ENCODE measurements around the gene KLHL3.

Gene KLHL3

DNA sequence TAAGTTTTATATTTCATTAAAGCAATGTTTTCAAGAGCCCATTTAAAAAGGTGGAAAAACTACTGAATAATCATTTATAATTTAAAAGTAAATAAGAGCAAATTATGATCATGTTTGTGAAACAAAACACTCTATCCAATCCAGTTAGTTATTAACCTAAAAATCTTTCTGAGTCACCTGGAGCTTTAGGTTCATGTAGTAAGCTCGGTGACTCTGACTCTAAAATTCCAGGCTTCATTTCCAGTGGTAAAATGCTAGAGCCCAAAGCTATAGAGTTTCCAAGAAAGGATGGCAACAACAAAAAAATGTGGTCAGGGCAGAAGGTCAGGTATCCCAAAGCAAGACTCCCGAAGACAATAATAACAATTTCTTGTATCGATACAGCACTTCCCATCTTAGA lies 160.7 kb downstream of the KLHL3 start:
- no peak for DNase-seq (ENCODE audit: low spot score)

- DNase-seq (ENCODE audit: low spot score), result no peak
Measured at GRCh38 chr5:137573376-137573775, 162.5 kb downstream of the KLHL3 start.

GRCh38 chr5:137572042-137572695 lies 163.7 kb downstream of the KLHL3 start:
- no peak for DNase-seq (ENCODE audit: low spot score)

- no peak for DNase-seq (ENCODE audit: low spot score)
Measured at GRCh38 chr5:137570070-137570469, 165.8 kb downstream of the KLHL3 start.
